Left renal cortex interstitium (tissue), 4 donors: ENCODE data around the gene NOTCH1. TPM values are rescaled to one million over a fixed set of nuclear protein-coding genes. Genes with fewer than 3 reads are reported as not detected.

Experiments
- DNase-seq, 4 donors: peaks; one replicate each; pipeline ENCODE4 v3.0.0-alpha.2; 2013; ENCODE audit warnings: low read depth in 4 of 4, low spot score in 2 of 4, missing footprints in 1 of 4
- polyA plus RNA-seq, 4 donors: library from polyadenylated mRNA; unstranded; fragments of 120-200 nt; gene quantifications; one replicate each; pipeline ENCODE4 v1.2.1, GENCODE V29; 2013; ENCODE audit not compliant: insufficient read length in 4 of 4

NOTCH1 gene
- polyA plus RNA-seq, 4 donors: 19.8 to 47.5 (median 34.2) TPM

- DNase-seq: no peak
Measured at GRCh38 chr9:136549010-136549980, 3.4 kb upstream of the NOTCH1 start.

- DNase-seq: no peak
Measured at GRCh38 chr9:136547508-136548215, 1.8 kb upstream of the NOTCH1 start.

GRCh38 chr9:136546697-136547501 is 1.1 kb upstream of the NOTCH1 start:
- DNase-seq: no peak

GRCh38 chr9:136545692-136545964 is 220 bp downstream of the NOTCH1 start:
- DNase-seq: no peak

- no peak for DNase-seq
Measured at GRCh38 chr9:136544964-136545691, 720 bp downstream of the NOTCH1 start.

- DNase-seq: no peak
Measured at GRCh38 chr9:136544548-136544963, 1.3 kb downstream of the NOTCH1 start.

GRCh38 chr9:136543830-136544547 is 1.9 kb downstream of the NOTCH1 start:
- DNase-seq: no peak

- no peak for DNase-seq
Measured at GRCh38 chr9:136543280-136543679, 2.6 kb downstream of the NOTCH1 start.

- DNase-seq: no peak
Measured at GRCh38 chr9:136542241-136543040, 3.4 kb downstream of the NOTCH1 start.

- DNase-seq: no peak
Measured at GRCh38 chr9:136541709-136542108, 4.1 kb downstream of the NOTCH1 start.

GRCh38 chr9:136541179-136541578 is 4.7 kb downstream of the NOTCH1 start:
- no peak for DNase-seq

- DNase-seq: no peak
Measured at GRCh38 chr9:136539427-136540421, 6.1 kb downstream of the NOTCH1 start.

GRCh38 chr9:136538599-136539426 is 7.0 kb downstream of the NOTCH1 start:
- no peak for DNase-seq

GRCh38 chr9:136537896-136538598 is 7.8 kb downstream of the NOTCH1 start:
- no peak for DNase-seq

GRCh38 chr9:136537411-136537810 is 8.4 kb downstream of the NOTCH1 start:
- no peak for DNase-seq

- DNase-seq: no peak
Measured at GRCh38 chr9:136536721-136537241, 9.1 kb downstream of the NOTCH1 start.
